HG03039 (cell line): ENCODE results near the gene TMEM132C.

Experiments used
- ATAC-seq: cut with Tn5 transposase; IDR thresholded peaks from one replicate; pipeline ENCODE4 v1.9.1; 2021; ENCODE audit warnings: mild to moderate bottlenecking, moderate library complexity; ENCODE audit not compliant: unreplicated experiment

The TMEM132C gene

DNA sequence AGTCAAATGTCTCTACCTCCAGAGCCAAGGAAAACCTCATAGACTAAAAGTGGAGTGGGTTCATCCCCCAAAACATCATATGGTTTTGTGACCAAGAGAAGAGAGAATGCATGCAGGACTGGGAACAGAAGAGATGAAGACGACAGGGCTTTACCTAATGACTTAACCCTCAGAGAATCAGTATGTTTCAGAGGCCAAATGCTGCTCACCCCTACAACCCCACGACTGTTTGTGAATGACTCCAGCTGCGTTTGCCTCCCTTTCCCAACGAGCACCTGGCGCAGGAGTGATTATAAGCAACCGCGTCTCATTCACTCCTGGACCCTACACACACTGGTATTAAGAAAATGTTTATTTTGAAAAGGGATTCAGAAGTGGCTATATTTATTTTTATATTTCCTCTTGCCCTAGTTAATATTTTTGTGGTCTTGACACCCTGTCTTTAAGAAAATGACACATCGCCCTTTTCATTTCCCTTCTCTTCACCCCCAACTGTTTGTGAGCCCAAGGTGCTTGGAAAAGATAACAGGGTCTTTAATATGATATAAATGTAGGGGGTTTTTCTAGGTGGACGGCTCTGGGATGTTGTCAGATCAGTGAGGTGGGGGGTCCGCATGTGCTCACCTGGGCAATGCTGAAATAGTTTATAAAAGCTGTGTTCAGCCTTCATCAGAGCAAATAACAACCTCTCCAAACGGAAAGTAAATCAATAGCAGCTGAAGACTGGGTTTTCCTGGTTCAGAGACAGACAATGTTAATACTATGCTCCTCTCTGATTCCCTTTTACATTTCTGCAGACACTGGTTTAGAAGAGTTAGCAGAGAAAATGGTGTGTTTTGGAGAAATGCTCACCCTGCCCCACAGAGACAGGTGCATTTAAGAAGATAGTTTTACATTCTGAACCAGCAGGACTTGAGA lies 479.1 kb downstream of the TMEM132C start:
- no peak for ATAC-seq

DNA sequence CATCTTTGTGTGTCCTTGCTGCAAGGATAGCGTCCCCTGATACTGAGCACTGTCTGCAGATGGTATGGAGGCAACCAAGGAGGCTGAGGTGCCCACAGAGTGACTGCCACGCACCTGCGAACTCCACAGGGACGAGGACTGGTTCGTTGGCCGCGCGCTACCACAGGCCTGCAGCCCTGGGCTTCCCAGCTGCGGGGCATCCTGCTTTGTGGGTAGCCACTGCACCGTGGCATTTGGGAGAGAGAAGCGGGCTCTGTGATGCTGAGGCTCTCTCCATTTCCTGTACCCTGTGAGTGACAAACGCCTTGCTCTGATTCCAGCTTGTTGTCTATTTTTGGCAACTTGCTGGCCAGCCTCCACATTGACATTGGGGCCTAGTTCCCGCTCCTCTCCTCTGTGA lies 480.5 kb downstream of the TMEM132C start:
- no peak for ATAC-seq

DNA sequence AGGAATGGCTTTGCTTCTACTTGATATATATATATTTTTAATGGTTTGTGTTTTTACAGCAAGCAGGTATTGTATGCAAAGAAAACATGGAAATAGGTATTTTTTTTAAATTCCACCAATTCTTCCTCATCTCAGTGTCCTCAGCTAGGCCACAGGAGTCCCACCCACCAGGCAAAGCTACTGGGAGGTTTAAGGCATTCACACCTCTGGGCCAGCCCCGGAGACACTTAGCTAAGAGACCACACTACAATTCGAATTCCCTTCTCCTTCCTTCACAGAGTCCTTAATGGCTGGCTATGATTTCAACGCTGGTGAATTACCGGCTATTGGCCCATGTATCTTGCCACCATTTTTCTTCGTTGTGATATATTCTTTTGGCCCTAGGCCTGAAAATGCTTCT lies 485.4 kb downstream of the TMEM132C start:
- ATAC-seq, result no peak

DNA sequence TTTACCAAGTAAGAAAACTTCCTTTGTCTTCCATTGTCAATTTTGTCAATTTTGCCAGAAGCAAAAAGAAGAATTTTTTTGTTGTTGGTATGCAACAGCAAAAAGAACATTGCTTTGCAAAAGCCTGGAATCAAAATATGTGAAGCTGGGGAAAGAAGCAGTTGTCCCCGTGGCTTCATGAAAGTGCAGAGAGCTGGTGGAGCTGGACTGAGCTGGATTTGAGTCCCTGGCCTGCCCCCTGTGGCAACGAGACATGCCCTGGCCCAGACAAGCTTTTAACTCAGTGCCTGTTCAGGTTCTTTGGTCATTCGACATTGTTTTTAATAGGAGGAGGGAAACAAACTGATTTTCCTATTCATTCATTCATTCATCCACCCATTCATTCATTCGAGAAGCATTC lies 486.5 kb downstream of the TMEM132C start:
- ATAC-seq, result no peak

DNA sequence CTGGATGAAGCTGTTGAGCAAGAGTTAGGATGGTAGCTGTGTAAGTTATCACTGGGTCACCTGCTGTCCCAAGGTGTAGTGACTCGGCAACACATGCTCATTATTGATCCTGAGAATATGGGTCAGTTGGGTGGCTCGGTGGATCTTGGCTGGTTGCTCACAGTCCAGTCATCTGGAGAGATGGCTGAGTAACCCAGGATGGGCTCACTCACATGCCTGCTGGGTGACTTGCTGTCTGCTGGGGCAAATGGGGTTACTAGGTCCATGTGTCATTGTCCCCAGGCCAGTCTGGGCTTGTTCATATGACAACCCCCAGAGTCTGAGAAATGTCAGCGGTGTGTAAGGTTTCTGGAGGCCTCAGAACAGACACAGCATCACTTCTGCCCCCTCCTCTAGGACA lies 487.3 kb downstream of the TMEM132C start:
- ATAC-seq, result no peak

DNA sequence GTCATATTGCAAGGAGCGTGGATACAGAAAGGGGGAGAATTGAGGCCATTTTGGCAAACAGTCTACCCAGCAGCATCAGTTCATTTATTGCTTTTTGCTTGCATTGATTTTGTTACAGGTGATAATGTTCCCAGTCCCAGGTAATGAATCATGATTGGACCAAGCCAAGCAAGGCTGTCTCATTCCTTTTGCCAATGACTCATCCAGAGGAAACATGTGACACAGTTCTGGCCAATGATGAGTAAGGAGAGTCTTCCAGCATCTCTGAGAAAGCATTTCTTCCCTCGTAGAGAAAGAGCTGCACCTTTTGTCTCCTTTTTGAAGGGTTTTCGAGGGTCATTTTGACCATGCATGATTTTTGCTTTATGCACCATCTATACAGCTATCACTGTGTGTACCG lies 488.6 kb downstream of the TMEM132C start:
- no peak for ATAC-seq
